CD4-positive, CD25-positive, alpha-beta regulatory T cell (primary cell): Measurements from ENCODE around the gene ST3GAL3. TPM values are rescaled to one million over a fixed set of nuclear protein-coding genes. Genes with fewer than 3 reads are reported as not detected.

Source experiments
- ATAC-seq, 2 donors: fragments of 150-1000 bp; cut with Tn5 transposase; one replicate each; pipeline ENCODE4 v1.10.0; 2021; ENCODE audit warnings: low read depth in 2 of 2, moderate number of reproducible peaks in 2 of 2, moderate library complexity in 1 of 2
- DNase-seq, 3 donors: peaks; one replicate each; pipeline versions ENCODE4 v3.0.0 to v3.0.0-alpha.2; 2012 to 2022; ENCODE audit warnings: mixed read lengths in 1 of 3
- H3K27ac ChIP-seq: one replicate; pipeline ENCODE4 v1.7.0; 2013; ENCODE audit warnings: mild to moderate bottlenecking, low read length; ENCODE audit not compliant: insufficient read depth, poor library complexity, severe bottlenecking
- H3K27me3 ChIP-seq: one replicate; pipeline ENCODE4 v1.7.0; 2013; ENCODE audit warnings: low read length; ENCODE audit not compliant: control insufficient read depth, insufficient read depth
- H3K36me3 ChIP-seq: one replicate; pipeline ENCODE4 v1.7.0; 2013; ENCODE audit warnings: mild to moderate bottlenecking, low read length, moderate library complexity; ENCODE audit not compliant: control insufficient read depth, insufficient read depth
- H3K4me1 ChIP-seq: 2 replicates; pipeline ENCODE4 v1.7.0; 2013; ENCODE audit warnings: mild to moderate bottlenecking, low read length; ENCODE audit not compliant: insufficient read depth, control insufficient read depth, poor library complexity, severe bottlenecking
- H3K4me3 ChIP-seq: one replicate; pipeline ENCODE4 v1.7.0; 2013; ENCODE audit warnings: low read depth, mild to moderate bottlenecking, low read length, moderate library complexity
- H3K9me3 ChIP-seq, 2 experiments: 1 replicate in 1 of 2; 2 replicates in 1 of 2; pipeline ENCODE4 v1.7.0; 2013; ENCODE audit warnings: low read length in 2 of 2, mild to moderate bottlenecking in 1 of 2, moderate library complexity in 1 of 2; ENCODE audit not compliant: control insufficient read depth in 2 of 2
- H3K27ac Mint-ChIP-seq, 3 donors: one replicate each; pipeline ENCODE4 v1.8.0; 2020 to 2022; ENCODE audit warnings: mild to moderate bottlenecking in 3 of 3, mixed read lengths in 3 of 3, moderate library complexity in 2 of 3
- H3K27me3 Mint-ChIP-seq: one replicate; pipeline ENCODE4 v1.8.0; 2022; ENCODE audit warnings: mild to moderate bottlenecking, mixed read lengths
- H3K36me3 Mint-ChIP-seq: one replicate; pipeline ENCODE4 v1.8.0; 2020; ENCODE audit warnings: mixed read lengths
- H3K4me1 Mint-ChIP-seq, 4 donors: one replicate each; pipeline ENCODE4 v1.8.0; 2020 to 2022; ENCODE audit warnings: mixed read lengths in 4 of 4, mild to moderate bottlenecking in 1 of 4
- H3K4me3 Mint-ChIP-seq, 4 donors: one replicate each; pipeline ENCODE4 v1.8.0; 2020 to 2022; ENCODE audit warnings: mild to moderate bottlenecking in 4 of 4, mixed read lengths in 4 of 4, moderate library complexity in 3 of 4
- H3K9me3 Mint-ChIP-seq, 7 donors: one replicate each; pipeline ENCODE4 v1.8.0; 2020 to 2022; ENCODE audit warnings: mixed read lengths in 7 of 7, mild to moderate bottlenecking in 3 of 7, moderate library complexity in 2 of 7
- polyA plus RNA-seq, 4 donors: library from polyadenylated mRNA; unstranded; fragments of 300-500 nt; fragmentation: Illumina TruSeq; gene quantifications; one replicate each; pipeline ENCODE4 v1.2.3, GENCODE V29; 2021
- total RNA-seq: library from RNA; stranded (reverse); gene quantifications from one replicate; pipeline ENCODE4 v1.2.3, GENCODE V29; 2022

Gene ST3GAL3
- total and polyA plus RNA-seq, 5 donors from 2014 or later: 5.7 to 25.0 (median 8.5) TPM

DNA sequence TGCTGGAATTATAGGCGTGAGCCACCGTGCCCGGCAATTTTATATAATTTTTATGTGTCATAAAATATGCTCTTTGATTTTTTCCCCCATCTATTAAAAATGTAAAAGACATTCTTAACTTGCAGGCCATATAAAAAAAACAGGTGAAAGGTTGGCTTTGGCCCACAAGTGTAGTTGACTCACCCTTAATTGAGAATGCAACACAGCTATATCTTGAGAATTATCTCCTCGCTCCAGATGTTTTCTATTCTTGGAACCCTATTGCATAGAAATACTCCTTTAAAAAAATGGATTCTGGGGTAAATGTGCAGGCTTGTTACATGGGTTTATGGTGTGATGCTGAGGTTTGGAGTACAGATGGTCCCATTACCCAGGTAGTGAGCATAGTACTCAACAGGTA is 112.0 kb downstream of the ST3GAL3 start:
- no peak for DNase-seq
- Mint-ChIP-seq H3K4me1 (peaks cover 3 to 6% (median 5%) of the 10 kb centered on the region in 4 donors), H3K27ac (no peak overlapping the region), H3K27me3 (no peaks in the 10 kb centered on the region), H3K4me3 (no peak overlapping the region), H3K36me3 (peaks cover 69% of the 10 kb centered on the region), H3K9me3 (peaks cover 0 to 12% (median 1%) of the 10 kb centered on the region in 7 donors)
- Histone ChIP-seq H3K4me1 (no peaks in the 10 kb centered on the region), H3K27me3 (no peaks in the 10 kb centered on the region), H3K36me3 (peaks cover 37% of the 10 kb centered on the region), H3K27ac (no peak overlapping the region), H3K9me3 (peaks cover 7 to 9% of the 10 kb centered on the region in 2 experiments), H3K4me3 (no peak overlapping the region)
- ATAC-seq: no peak

GRCh38 chr1:43821471-43821870 is 114.1 kb downstream of the ST3GAL3 start:
- H3K36me3 ChIP-seq: peaks cover 24% of the 10 kb centered on the region
- Mint-ChIP-seq H3K4me3 (no peak overlapping the region), H3K36me3 (peaks cover 53% of the 10 kb centered on the region), H3K9me3 (peaks cover 0 to 8% (median 0%) of the 10 kb centered on the region in 7 donors), H3K27ac (no peak overlapping the region), H3K27me3 (no peaks in the 10 kb centered on the region), H3K4me1 (peaks cover 7 to 14% (median 9%) of the 10 kb centered on the region in 4 donors)
- H3K4me3 ChIP-seq: no peak overlapping the region
- DNase-seq (no peak), ATAC-seq (no peak)
- no peak overlapping the region for H3K27ac ChIP-seq
- H3K9me3 ChIP-seq: peaks cover 7 to 9% of the 10 kb centered on the region in 2 experiments
- H3K4me1 ChIP-seq: no peaks in the 10 kb centered on the region
- no peaks in the 10 kb centered on the region for H3K27me3 ChIP-seq

DNA sequence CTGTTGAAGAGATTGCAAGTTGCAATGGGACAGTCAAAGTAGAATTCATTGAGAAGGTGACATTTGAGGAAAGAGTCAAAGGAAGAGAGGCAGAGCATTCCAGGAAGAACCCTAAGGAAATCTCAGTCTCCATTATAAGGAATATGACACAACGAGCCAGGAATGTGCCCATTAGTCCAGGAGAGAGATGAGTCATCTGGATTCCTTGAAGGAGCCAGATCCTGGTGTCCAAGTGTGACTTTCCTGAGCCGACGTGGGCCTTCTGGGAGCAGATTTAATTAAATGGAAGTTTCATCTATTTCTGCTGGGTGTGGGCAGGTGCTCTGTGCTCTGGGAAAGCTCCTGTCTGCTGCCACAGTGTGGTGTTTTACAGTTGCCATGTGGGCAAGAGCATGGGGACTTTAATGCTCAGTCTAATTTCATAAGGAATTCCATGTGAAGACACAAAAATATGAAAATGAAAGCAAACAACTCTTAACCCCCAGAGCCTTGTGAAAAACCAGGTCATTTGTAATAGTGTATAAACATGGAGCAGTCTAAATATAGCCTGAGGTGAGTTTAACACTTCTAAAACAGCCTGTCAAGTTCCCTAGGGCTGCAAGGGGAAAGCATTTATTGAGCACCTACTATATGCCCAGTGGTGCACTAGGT is 114.8 kb downstream of the ST3GAL3 start:
- Histone ChIP-seq H3K4me3 (no peak overlapping the region), H3K36me3 (peaks cover 20% of the 10 kb centered on the region), H3K27me3 (no peaks in the 10 kb centered on the region), H3K27ac (no peak overlapping the region), H3K9me3 (peaks cover 7 to 9% of the 10 kb centered on the region in 2 experiments), H3K4me1 (no peaks in the 10 kb centered on the region)
- Mint-ChIP-seq H3K9me3 (peaks cover 0 to 8% (median 0%) of the 10 kb centered on the region in 7 donors), H3K4me1 (peaks cover 7 to 14% (median 9%) of the 10 kb centered on the region in 4 donors), H3K4me3 (no peak overlapping the region), H3K27me3 (no peaks in the 10 kb centered on the region), H3K27ac (peak overlapping the region in 1 of 3 donors; percentile 50), H3K36me3 (peaks cover 52% of the 10 kb centered on the region)
- DNase-seq (no peak), ATAC-seq (no peak)

- H3K9me3 Mint-ChIP-seq: peaks cover 0 to under 1% (median 0%) of the 10 kb centered on the region in 7 donors
- DNase-seq: no peak
- H3K4me1 ChIP-seq: no peaks in the 10 kb centered on the region
- ATAC-seq: no peak
- H3K27ac ChIP-seq: no peak overlapping the region
- H3K4me3 Mint-ChIP-seq: no peak overlapping the region
- peaks cover 2% of the 10 kb centered on the region for H3K36me3 ChIP-seq
- peaks cover 36% of the 10 kb centered on the region for H3K36me3 Mint-ChIP-seq
- H3K4me3 ChIP-seq: no peak overlapping the region
- no peaks in the 10 kb centered on the region for H3K27me3 ChIP-seq
- no peaks in the 10 kb centered on the region for H3K27me3 Mint-ChIP-seq
- H3K27ac Mint-ChIP-seq: no peak overlapping the region
- peaks cover 9 to 18% (median 12%) of the 10 kb centered on the region in 4 donors for H3K4me1 Mint-ChIP-seq
- no peaks in the 10 kb centered on the region for H3K9me3 ChIP-seq
Observed at GRCh38 chr1:43824795-43825194, 117.5 kb downstream of the ST3GAL3 start.

- ATAC-seq: no peak
- H3K27ac Mint-ChIP-seq: no peak overlapping the region
- H3K27me3 ChIP-seq: no peaks in the 10 kb centered on the region
- peak overlapping the region in 1 of 4 donors; percentile 69 for H3K4me3 Mint-ChIP-seq
- H3K36me3 Mint-ChIP-seq: peaks cover 20% of the 10 kb centered on the region
- no peak for DNase-seq
- H3K4me1 ChIP-seq: peaks cover 29% of the 10 kb centered on the region
- no peaks in the 10 kb centered on the region for H3K9me3 Mint-ChIP-seq
- no peaks in the 10 kb centered on the region for H3K9me3 ChIP-seq
- H3K4me1 Mint-ChIP-seq: peaks cover 33 to 46% (median 39%) of the 10 kb centered on the region in 4 donors
- H3K27me3 Mint-ChIP-seq: no peaks in the 10 kb centered on the region
- no peak overlapping the region for H3K4me3 ChIP-seq
- H3K36me3 ChIP-seq: no peaks in the 10 kb centered on the region
- no peak overlapping the region for H3K27ac ChIP-seq
Observed at GRCh38 chr1:43828574-43828973, 121.2 kb downstream of the ST3GAL3 start.

DNA sequence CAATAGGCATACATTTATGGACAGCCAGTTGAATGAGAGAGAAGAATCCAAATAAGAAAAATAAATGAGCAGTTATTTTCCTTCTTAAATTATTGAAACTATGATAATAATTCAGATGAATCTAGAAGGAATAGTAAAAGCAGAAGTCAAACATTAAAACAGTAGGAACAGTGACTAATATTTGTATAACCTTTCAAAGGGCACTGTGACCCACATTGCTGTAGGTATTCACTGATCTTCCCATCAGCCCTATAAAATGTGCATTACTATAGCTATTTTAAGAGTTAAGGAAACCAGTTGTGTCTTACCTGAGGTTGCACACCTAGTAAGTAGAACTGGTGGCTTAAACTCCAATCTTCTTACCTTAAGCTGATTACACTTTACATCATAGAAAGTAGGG is 123.5 kb downstream of the ST3GAL3 start:
- peaks cover 36% of the 10 kb centered on the region for H3K4me1 ChIP-seq
- peaks cover 29 to 55% (median 44%) of the 10 kb centered on the region in 4 donors for H3K4me1 Mint-ChIP-seq
- no peaks in the 10 kb centered on the region for H3K9me3 Mint-ChIP-seq

GRCh38 chr1:43831851-43832250 is 124.5 kb downstream of the ST3GAL3 start:
- Mint-ChIP-seq H3K27ac (peak overlapping the region; percentile 53 to 82 (median 64)), H3K4me1 (peaks cover 40 to 65% (median 53%) of the 10 kb centered on the region in 4 donors), H3K4me3 (peak overlapping the region; percentile 13 to 50 (median 38)), H3K27me3 (no peaks in the 10 kb centered on the region), H3K36me3 (peaks cover 11% of the 10 kb centered on the region), H3K9me3 (no peaks in the 10 kb centered on the region)
- Histone ChIP-seq H3K27me3 (no peaks in the 10 kb centered on the region), H3K9me3 (no peaks in the 10 kb centered on the region), H3K36me3 (no peaks in the 10 kb centered on the region), H3K27ac (peak overlapping the region; percentile 58), H3K4me3 (no peak overlapping the region), H3K4me1 (peaks cover 47% of the 10 kb centered on the region)
- DNase-seq: no peak
- no peak for ATAC-seq

More for the DNA sequence above, 123.5 kb downstream of the ST3GAL3 start:
- H3K36me3 ChIP-seq: no peaks in the 10 kb centered on the region
- no peaks in the 10 kb centered on the region for H3K9me3 ChIP-seq
- Mint-ChIP-seq H3K27ac (peak overlapping the region; percentile 15 to 82 (median 37)), H3K4me3 (no peak overlapping the region), H3K36me3 (peaks cover 14% of the 10 kb centered on the region), H3K27me3 (no peaks in the 10 kb centered on the region)
- ATAC-seq: no peak
- H3K27ac ChIP-seq: peak overlapping the region; percentile 25
- no peak overlapping the region for H3K4me3 ChIP-seq
- H3K27me3 ChIP-seq: no peaks in the 10 kb centered on the region
- DNase-seq: no peak

DNA sequence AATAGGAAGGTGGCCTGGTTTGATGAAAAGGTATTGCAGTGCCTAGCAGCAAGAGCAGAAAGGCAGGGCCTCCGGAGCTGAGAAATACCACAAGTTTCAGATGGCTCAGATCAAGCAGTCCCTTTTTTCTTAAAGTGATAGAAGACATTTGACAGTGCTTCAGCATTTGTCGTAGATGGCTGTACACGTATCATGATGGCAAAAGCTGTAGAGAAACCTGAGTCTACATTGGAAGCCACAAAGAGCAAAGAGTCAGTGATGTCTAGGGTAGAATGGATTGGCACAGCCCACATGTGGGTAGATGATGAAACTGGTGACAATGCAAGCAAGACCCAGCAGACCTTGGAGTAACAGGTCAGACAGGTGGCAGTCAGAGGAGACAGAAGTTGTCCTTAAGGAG is 124.9 kb downstream of the ST3GAL3 start:
- Histone ChIP-seq H3K36me3 (no peaks in the 10 kb centered on the region), H3K4me1 (peaks cover 48% of the 10 kb centered on the region), H3K27me3 (no peaks in the 10 kb centered on the region), H3K27ac (peak overlapping the region; percentile 58), H3K9me3 (no peaks in the 10 kb centered on the region), H3K4me3 (peak overlapping the region; percentile 1)
- DNase-seq (peak in 2 of 3 donors; percentile 9 to 78), ATAC-seq (peak; percentile 20 to 30)
- Mint-ChIP-seq H3K36me3 (peaks cover 9% of the 10 kb centered on the region), H3K4me1 (peaks cover 43 to 69% (median 57%) of the 10 kb centered on the region in 4 donors), H3K4me3 (peak overlapping the region; percentile 13 to 50 (median 38)), H3K27ac (peak overlapping the region in 2 of 3 donors; percentile 53 to 82), H3K9me3 (no peaks in the 10 kb centered on the region), H3K27me3 (no peaks in the 10 kb centered on the region)
